Measurements from ENCODE around the gene CRIM1.

Gene CRIM1

GRCh38 chr2:36463365-36463764, 107.8 kb downstream of the CRIM1 start:
- TF ChIP-seq, protein P1, sequence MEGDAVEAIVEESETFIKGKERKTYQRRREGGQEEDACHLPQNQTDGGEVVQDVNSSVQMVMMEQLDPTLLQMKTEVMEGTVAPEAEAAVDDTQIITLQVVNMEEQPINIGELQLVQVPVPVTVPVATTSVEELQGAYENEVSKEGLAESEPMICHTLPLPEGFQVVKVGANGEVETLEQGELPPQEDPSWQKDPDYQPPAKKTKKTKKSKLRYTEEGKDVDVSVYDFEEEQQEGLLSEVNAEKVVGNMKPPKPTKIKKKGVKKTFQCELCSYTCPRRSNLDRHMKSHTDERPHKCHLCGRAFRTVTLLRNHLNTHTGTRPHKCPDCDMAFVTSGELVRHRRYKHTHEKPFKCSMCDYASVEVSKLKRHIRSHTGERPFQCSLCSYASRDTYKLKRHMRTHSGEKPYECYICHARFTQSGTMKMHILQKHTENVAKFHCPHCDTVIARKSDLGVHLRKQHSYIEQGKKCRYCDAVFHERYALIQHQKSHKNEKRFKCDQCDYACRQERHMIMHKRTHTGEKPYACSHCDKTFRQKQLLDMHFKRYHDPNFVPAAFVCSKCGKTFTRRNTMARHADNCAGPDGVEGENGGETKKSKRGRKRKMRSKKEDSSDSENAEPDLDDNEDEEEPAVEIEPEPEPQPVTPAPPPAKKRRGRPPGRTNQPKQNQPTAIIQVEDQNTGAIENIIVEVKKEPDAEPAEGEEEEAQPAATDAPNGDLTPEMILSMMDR (IDR thresholded peaks at IDR 0.05; ENCODE audit: low read depth, low read length, missing control alignments): no peak
- DNase-seq: no peak
- H3K36me3 ChIP-seq (replicated peaks): peaks cover 19% of the 10 kb centered on the region
- no peak overlapping the region for H3K4me3 ChIP-seq (ENCODE audit: low read depth, low read length)
- in situ Hi-C loops (cut with HindIII; ENCODE audit: low pct_ligation_motif_present, low sequenced_read_pairs): no loop called here
- peak overlapping the region; percentile 92 for H3K27ac ChIP-seq
- H3K27me3 ChIP-seq (replicated peaks): no peaks in the 10 kb centered on the region

GRCh38 chr2:36464006-36464721, 108.6 kb downstream of the CRIM1 start:
- in situ Hi-C loops (cut with HindIII; ENCODE audit: low pct_ligation_motif_present, low sequenced_read_pairs): no loop called here
- H3K36me3 ChIP-seq (replicated peaks): peaks cover 19% of the 10 kb centered on the region
- no peak overlapping the region for H3K4me3 ChIP-seq (ENCODE audit: low read depth, low read length)
- no peak for DNase-seq
- H3K27me3 ChIP-seq (replicated peaks): no peaks in the 10 kb centered on the region
- H3K27ac ChIP-seq: peak overlapping the region; percentile 92
- TF ChIP-seq, protein P1 (IDR thresholded peaks at IDR 0.05; ENCODE audit: low read depth, low read length, missing control alignments): no peak

- no peak overlapping the region for H3K4me3 ChIP-seq (ENCODE audit: low read depth, low read length)
- in situ Hi-C loops (cut with HindIII; ENCODE audit: low pct_ligation_motif_present, low sequenced_read_pairs): no loop called here
- DNase-seq: no peak
- H3K27me3 ChIP-seq (replicated peaks): no peaks in the 10 kb centered on the region
- peaks cover 22% of the 10 kb centered on the region for H3K36me3 ChIP-seq (replicated peaks)
- TF ChIP-seq, protein P1 (IDR thresholded peaks at IDR 0.05; ENCODE audit: low read depth, low read length, missing control alignments): no peak
- H3K27ac ChIP-seq: no peak overlapping the region
Observed at GRCh38 chr2:36466135-36466534, 110.6 kb downstream of the CRIM1 start.

DNA sequence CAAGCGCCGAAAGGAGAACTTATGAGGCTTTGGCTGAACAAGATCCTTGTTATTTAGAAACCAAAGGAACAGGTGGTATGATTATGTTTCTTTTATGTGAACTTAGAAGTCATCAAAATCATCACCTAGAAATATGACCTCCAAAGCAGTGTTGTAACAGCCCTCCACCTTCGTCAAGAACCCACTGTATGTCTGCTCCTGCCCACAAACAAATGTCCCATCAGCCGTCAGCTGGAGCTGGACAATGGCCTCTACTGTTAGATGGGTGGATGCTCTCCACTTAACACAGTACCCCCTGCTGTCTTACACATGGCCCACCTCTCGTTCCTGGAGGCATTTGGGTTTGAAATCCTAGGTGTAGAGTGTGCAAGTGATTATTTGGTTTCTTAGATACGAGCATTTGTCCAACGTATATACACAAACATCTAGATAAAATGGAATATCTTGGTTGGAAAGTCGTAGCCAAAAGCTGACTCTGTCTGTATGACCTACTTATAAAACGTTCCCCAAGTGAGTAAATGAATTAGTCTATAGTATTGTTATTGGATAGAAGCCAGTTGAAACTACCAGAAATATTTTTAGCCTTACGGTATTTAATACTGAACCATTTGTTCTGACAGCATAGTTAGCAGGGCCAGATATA, 113.0 kb downstream of the CRIM1 start:
- H3K36me3 ChIP-seq (replicated peaks): peaks cover 32% of the 10 kb centered on the region
- TF ChIP-seq, protein P1 (IDR thresholded peaks at IDR 0.05; ENCODE audit: low read depth, low read length, missing control alignments): peak; percentile 10
- H3K27ac ChIP-seq: peak overlapping the region; percentile 61
- no peaks in the 10 kb centered on the region for H3K27me3 ChIP-seq (replicated peaks)
- DNase-seq: peak; percentile 73
- in situ Hi-C loops (cut with HindIII; ENCODE audit: low pct_ligation_motif_present, low sequenced_read_pairs): no loop called here
- no peak overlapping the region for H3K4me3 ChIP-seq (ENCODE audit: low read depth, low read length)

DNA sequence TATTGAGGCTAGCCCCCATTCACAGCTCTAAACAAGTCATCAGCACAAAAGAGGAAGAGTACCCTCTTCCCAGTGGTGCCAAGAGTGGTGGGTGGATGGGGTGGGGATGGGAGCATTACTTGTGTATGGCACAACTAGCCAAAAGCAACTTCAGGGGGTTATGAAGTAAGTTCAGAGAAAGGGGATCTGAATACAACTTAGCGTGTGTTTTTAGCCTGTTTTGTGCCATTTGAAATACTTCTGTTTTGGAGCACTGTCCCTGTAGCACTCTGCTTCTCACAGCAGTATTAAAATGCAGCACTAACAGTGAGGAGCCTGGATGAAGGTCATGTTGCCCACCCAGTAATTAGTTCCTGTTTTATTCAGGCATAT, 113.5 kb downstream of the CRIM1 start:
- in situ Hi-C loops (cut with HindIII; ENCODE audit: low pct_ligation_motif_present, low sequenced_read_pairs): no loop called here
- TF ChIP-seq, protein P1 (IDR thresholded peaks at IDR 0.05; ENCODE audit: low read depth, low read length, missing control alignments): no peak
- Histone ChIP-seq H3K36me3 (replicated peaks) (peaks cover 34% of the 10 kb centered on the region), H3K4me3 (ENCODE audit: low read depth, low read length) (no peak overlapping the region), H3K27ac (peak overlapping the region; percentile 61), H3K27me3 (replicated peaks) (no peaks in the 10 kb centered on the region)
- no peak for DNase-seq
